ENCODE data around the gene SLC6A17.

- TF ChIP-seq CTCF (IDR thresholded peaks at IDR 0.05) (no peak), POLR2A (IDR thresholded peaks at IDR 0.05) (no peak)
Measured at GRCh38 chr1:110107867-110108469, 42.3 kb upstream of the SLC6A17 start.
